GM23248 (cell line): ENCODE data around the gene ADRB2.

Source experiments
- EZH2 ChIP-seq: fragments of 200-600 bp; sonication (generic); IDR thresholded peaks from 2 replicates; pipeline ENCODE4 v1.6.1; 2018; ENCODE audit warnings: antibody characterized with exemption, mild to moderate bottlenecking; ENCODE audit not compliant: insufficient read depth, poor library complexity, severe bottlenecking
- EZH2phosphoT487 ChIP-seq: fragments of 200-600 bp; sonication (generic); IDR thresholded peaks from 2 replicates; pipeline ENCODE4 v1.6.1; 2018; ENCODE audit warnings: antibody characterized with exemption, moderate library complexity, mild to moderate bottlenecking, low read depth; ENCODE audit not compliant: insufficient read depth

DNA sequence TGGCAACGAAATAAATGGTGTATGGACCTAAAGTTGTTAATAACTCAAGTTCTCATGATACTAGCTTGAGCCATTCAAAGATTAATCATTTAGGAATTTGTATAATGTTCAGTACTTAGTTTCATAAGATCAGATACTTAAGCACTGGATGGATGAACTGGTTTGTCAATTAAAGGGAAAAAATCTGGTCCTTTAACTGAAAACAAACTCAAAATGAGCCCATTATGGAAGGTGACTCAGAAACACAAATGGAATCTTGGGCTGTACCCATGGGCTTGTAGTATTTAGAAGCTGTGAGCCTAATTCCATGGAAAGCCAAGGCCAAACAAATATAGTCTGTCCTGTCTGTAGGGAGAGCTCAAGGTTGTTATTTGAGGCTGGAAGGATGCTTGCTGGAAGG is 27.6 kb upstream of the ADRB2 start:
- no peak for TF ChIP-seq EZH2
- no peak for TF ChIP-seq EZH2phosphoT487
